HUES48 (cell line): ENCODE measurements around the gene SPRR2A.
"Not testable (repeated sequence)": the region's sequence is repeated elsewhere in the genome, so short reads cannot be mapped to it uniquely, and the experiment has no call there.

ENCODE experiments used
- H3K27ac ChIP-seq: one replicate; pipeline ENCODE4 v1.7.0; 2013; ENCODE audit warnings: low read depth, low read length, inconsistent platforms
- H3K27me3 ChIP-seq: 2 replicates; pipeline ENCODE4 v1.6.1; 2013; ENCODE audit warnings: mild to moderate bottlenecking, low read length; ENCODE audit not compliant: control insufficient read depth, insufficient read depth
- H3K36me3 ChIP-seq: 2 replicates; pipeline ENCODE4 v1.6.1; 2013; ENCODE audit warnings: low read length; ENCODE audit not compliant: control insufficient read depth, insufficient read depth
- H3K4me1 ChIP-seq: 2 replicates; pipeline ENCODE4 v1.6.1; 2013; ENCODE audit warnings: mild to moderate bottlenecking, low read length; ENCODE audit not compliant: control insufficient read depth, insufficient read depth
- H3K4me3 ChIP-seq: 2 replicates; pipeline ENCODE4 v1.5.1; 2013; ENCODE audit warnings: mild to moderate bottlenecking, low read depth, low read length
- H3K9ac ChIP-seq: 2 replicates; pipeline ENCODE4 v1.6.1; 2013; ENCODE audit warnings: mild to moderate bottlenecking, low read depth, low read length, moderate library complexity
- H3K9me3 ChIP-seq: 2 replicates; pipeline ENCODE4 v1.6.1; 2013; ENCODE audit warnings: low read length; ENCODE audit not compliant: control insufficient read depth, insufficient read depth

The SPRR2A gene

DNA sequence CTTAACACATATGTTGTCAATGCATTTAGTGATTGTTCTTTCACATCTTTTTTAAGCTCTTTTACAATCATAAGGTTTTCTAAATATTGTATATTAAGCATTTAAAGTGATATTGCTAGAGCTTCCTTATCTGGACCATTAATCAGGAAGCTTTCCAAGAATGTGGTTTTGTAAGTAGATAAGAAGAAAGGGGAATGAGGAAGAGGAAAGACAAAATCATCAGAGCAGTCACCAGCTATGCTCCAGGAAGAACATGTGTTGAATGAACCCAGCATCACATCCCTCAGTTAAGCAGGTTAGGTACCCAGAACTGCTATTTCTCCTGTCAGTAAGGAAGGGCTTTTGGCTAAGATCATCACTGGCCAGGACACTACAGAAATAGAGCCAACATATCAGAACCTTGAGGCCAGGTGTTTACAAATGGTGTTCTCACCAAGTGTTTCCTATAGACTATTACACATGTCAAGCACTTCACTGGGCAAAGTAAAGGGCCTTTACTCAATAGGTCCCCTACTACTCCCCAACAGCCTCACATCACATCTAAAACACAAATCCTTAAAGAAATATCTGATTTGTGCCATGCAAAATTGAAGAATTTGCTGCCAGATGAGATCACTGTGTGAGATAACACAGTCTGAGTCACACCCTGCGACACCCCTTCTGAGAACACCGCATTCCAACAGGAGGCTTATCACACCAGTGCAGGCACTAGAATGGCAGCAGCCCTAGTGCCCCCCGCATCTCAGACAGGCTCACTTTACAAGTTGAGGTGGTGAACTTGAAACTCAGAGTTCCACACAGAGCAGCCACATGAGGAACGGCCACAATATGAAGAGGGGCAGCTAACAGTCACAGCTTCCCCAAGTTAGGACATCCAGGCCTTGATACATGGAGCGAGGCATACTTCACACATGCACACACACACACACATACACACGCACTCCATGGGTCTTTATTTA is 1.8 kb upstream of the SPRR2A start:
- H3K9ac ChIP-seq: no peak overlapping the region
- H3K27ac ChIP-seq: no peak overlapping the region
- no peaks in the 10 kb centered on the region for H3K4me1 ChIP-seq
- H3K36me3 ChIP-seq: no peaks in the 10 kb centered on the region
- H3K4me3 ChIP-seq: no peak overlapping the region
- H3K27me3 ChIP-seq: no peaks in the 10 kb centered on the region
- H3K9me3 ChIP-seq: no peaks in the 10 kb centered on the region

DNA sequence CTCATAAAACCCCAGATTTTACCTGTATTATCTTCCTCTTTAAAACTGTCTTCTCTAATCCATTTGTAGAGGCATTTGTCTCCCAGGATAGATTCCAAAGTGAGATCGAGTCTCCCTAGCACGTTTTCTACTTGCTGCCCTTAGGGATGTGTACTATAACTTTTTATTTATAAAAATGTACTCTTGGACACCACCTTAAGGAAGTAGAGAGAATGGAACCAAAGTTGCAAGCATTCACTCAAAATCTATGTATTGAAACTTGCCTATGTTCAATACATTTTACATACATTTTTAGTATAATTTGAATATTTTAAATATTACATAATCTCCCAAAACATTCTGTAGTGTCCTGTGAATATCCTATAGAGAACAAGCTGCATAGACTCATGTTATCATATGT is 842 bp upstream of the SPRR2A start:
- no peak overlapping the region for H3K9ac ChIP-seq
- H3K4me1 ChIP-seq: no peaks in the 10 kb centered on the region
- H3K9me3 ChIP-seq: no peaks in the 10 kb centered on the region

DNA sequence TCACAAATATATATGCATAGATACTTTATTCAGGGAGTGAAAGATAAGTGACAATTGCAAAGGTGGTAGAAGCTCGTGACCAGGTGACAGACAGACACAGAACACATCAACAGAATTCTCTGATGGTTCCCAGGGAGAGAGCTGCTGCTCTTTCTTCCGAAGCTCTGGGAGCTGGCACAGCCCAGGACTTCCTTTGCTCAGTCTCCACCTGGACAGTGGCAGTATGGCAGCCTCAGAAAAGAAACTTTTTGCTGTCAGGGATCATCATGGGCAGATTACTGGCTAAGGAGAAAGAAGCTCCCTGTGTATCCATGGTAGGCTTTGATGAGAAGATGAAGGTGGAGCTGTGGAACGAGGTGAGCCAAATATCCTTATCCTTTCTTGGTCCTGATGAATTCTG is 1.2 kb downstream of the SPRR2A start:
- H3K36me3 ChIP-seq, H3K27me3 ChIP-seq, H3K27ac ChIP-seq, H3K4me1 ChIP-seq, H3K9me3 ChIP-seq, H3K9ac ChIP-seq, H3K4me3 ChIP-seq: not testable (repeated sequence)

More for the DNA sequence above, 842 bp upstream of the SPRR2A start:
- Histone ChIP-seq H3K27ac (no peak overlapping the region), H3K27me3 (no peaks in the 10 kb centered on the region), H3K36me3 (no peaks in the 10 kb centered on the region), H3K4me3 (no peak overlapping the region)

DNA sequence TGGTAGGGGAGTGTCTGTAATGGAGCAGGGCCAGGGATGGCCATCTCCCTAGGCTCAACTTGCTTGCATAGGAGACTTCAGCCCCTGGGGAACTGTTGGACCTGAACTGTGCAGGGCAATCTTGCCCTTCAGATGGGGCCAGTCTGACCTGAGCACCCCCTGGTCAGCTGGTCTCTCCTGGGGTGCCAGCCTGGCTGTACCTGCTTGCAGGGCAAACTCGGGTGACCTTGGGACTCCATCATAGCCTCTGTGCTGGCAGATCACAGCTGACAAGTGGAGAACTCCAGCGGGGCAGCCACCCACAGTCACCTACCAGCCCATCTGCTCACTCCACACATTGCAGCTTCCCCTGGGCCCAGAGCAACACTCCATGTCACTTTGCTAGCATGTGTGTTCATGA is 8.1 kb downstream of the SPRR2A start:
- Histone ChIP-seq H3K27ac (no peak overlapping the region), H3K27me3 (no peaks in the 10 kb centered on the region), H3K9ac (no peak overlapping the region), H3K4me1 (no peaks in the 10 kb centered on the region), H3K9me3 (no peaks in the 10 kb centered on the region), H3K4me3 (no peak overlapping the region), H3K36me3 (no peaks in the 10 kb centered on the region)

DNA sequence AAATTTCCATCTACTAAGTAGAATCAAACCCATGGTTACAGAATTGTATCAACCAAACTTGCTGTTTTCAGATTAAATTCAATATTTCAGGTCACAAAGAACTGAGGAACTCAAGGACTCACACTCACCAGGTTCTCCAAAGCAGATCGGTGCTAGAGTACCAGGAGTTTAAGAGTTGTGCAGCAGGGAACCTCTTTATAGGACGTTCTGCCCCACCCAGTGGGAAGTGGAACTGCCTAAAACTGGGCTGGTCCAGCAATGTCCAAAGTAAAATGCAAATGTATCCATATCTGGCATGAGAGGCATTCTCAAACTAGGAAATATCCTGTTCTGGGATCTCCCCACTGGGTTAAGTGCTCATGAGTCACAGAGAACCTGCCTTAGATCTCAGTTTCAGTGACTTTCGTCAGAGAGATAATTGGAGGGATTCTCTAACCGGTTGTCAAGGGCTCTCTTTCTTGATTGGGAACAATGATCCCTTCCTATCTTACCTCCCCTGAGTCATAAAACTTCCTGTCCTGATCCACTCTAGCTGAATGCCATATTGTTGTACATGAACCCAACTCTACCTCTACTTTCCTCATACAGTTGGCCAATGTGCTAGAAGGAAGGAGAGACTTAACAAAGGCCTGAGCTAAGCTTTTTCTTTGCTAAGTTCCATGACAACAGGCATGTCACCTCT is 16.2 kb downstream of the SPRR2A start, which contains the start of gene SPRR2D:
Gene SPRR2D (minus strand): TSS at position 171 of the 682 bp plus-strand sequence. CDS start 774 bp downstream, outside the sequence.
- Histone ChIP-seq H3K9ac (no peak within 1 kb of the TSS), H3K4me3 (no peak within 1 kb of the TSS), H3K4me1 (no peaks in the 10 kb centered on the region), H3K36me3 (no peaks in the 10 kb centered on the region), H3K27ac (no peak within 1 kb of the TSS), H3K27me3 (no peaks in the 10 kb centered on the region), H3K9me3 (no peaks in the 10 kb centered on the region)

DNA sequence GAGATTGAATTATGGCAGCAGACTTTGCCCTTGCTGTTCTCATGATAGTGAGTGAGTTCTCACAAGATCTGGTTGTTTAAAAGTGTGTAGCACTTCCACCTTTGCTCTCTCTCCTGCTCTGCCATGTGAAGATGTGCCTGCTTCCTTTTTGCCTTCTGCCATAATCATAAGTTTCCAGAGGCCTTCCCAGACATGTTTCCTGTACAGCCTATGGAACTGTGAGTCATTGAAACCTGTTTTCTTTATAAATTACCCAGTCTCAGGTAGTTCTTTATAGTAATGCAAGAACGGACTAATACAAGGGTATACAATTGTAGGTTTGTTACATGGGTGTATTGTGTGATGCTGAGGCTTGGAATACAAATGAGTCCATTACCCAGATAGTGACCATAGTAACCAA is 22.1 kb downstream of the SPRR2A start:
- no peak overlapping the region for H3K4me3 ChIP-seq
- H3K27me3 ChIP-seq: no peaks in the 10 kb centered on the region
- no peak overlapping the region for H3K9ac ChIP-seq
- H3K4me1 ChIP-seq: peaks cover 3% of the 10 kb centered on the region; the same call in 1 of the 2 replicates
- H3K36me3 ChIP-seq: no peaks in the 10 kb centered on the region
- no peak overlapping the region for H3K27ac ChIP-seq
- H3K9me3 ChIP-seq: no peaks in the 10 kb centered on the region

DNA sequence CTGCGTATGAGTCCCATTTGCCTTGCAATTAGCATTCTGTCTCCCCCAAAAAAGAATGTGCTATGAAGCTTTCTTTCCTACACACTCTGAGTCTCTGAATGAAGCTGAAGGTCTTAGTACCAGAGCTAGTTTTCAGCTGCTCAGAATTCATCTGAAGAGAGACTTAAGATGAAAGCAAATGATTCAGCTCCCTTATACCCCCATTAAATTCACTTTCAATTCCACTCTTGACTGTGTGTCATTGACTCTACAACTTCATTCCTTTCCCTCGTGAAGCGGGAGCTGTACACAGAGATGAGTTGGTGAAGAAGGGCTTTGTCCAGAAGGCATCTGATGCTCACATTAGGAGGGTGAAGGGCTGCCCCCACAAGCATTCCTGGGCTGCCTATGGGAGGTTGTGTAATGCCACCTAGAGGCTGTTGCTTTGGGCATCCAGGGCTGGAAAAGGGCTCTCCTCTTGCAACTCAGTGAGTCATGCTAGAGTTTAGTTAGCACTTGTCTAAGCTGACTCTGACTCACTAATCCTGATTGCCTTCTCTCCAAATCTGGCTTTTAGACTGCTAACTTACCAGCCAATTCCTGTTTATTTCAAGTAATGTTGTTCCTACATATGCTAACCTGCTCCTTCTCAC is 24.5 kb downstream of the SPRR2A start:
- peaks cover 3% of the 10 kb centered on the region; the same call in 1 of the 2 replicates for H3K4me1 ChIP-seq
- no peaks in the 10 kb centered on the region for H3K27me3 ChIP-seq
- no peak overlapping the region for H3K4me3 ChIP-seq
- H3K9me3 ChIP-seq: no peaks in the 10 kb centered on the region
- H3K36me3 ChIP-seq: no peaks in the 10 kb centered on the region
- H3K27ac ChIP-seq: no peak overlapping the region
- no peak overlapping the region for H3K9ac ChIP-seq

DNA sequence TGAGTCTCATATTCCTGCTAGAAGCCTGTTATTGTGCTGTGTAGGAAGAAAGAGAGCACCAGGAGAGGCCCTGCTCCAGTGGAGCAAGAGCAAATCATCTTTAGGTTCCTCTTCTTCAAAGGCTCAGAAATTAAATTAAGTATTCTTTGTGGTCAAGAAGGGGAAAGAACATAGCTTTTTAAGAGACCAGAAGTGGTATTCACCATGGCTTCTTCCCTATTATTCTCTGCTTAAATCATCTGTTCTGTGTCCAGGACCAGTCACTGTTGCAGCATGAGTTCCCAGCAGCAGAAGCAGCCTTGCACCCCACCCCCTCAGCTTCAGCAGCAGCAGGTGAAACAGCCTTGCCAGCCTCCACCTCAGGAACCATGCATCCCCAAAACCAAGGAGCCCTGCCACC is 25.2 kb downstream of the SPRR2A start:
- H3K27me3 ChIP-seq: no peaks in the 10 kb centered on the region
- no peak overlapping the region for H3K9ac ChIP-seq
- H3K4me3 ChIP-seq: no peak overlapping the region
- no peaks in the 10 kb centered on the region for H3K36me3 ChIP-seq
- no peaks in the 10 kb centered on the region for H3K9me3 ChIP-seq
- H3K27ac ChIP-seq: no peak overlapping the region
- peaks cover 3% of the 10 kb centered on the region; the same call in 1 of the 2 replicates for H3K4me1 ChIP-seq

DNA sequence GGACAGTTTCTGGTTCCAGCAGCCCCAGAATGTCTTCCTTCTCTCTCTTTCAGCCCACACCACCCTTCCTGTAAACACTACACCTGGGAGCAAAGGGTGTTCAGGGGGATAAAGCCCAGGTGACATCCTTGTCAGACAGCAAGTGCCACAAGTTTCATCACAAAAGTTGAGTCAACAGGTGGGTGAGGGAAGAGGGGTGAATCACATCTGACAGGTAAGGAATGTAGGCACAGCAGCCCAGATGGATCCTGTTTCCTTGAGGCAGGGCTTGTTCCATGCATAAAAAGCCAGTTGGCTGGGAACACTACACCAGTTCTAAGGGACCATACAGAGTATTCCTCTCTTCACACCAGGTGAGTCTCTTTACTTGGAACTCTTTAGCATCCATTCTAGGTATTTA is 26.4 kb downstream of the SPRR2A start, which contains the start of gene SPRR1B:
Gene SPRR1B (plus strand): TSS at position 309 of the 400 bp plus-strand sequence. CDS start 1,143 bp downstream, outside the sequence.
- H3K9me3 ChIP-seq: no peaks in the 10 kb centered on the region
- no peak within 1 kb of the TSS for H3K27ac ChIP-seq
- H3K4me3 ChIP-seq: no peak within 1 kb of the TSS
- peaks cover 3% of the 10 kb centered on the region; the same call in 1 of the 2 replicates for H3K4me1 ChIP-seq
- H3K9ac ChIP-seq: no peak within 1 kb of the TSS
- H3K27me3 ChIP-seq: no peaks in the 10 kb centered on the region
- H3K36me3 ChIP-seq: no peaks in the 10 kb centered on the region

DNA sequence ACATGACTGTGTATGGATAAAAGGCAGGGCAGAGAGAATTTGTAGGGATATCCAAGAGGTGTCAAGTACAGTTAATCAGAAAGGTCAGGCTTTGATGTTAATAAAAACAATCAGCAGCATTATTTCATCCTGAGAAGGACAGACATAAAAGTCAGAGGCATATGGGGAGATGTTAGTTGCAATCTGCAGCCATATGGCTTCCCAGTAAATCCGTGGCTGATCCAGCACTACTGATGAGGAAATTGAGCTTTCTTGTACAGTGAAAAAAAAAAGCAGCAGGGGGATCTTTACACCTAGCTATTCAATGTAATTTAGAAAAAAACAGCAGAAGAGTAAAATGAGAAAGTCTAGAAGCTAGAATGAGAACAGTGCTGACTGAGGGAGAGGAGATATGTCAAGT is 28.5 kb downstream of the SPRR2A start:
- Histone ChIP-seq H3K4me1 (peaks cover 3% of the 10 kb centered on the region; the same call in 1 of the 2 replicates), H3K27me3 (no peaks in the 10 kb centered on the region), H3K27ac (no peak overlapping the region), H3K9ac (no peak overlapping the region), H3K9me3 (no peaks in the 10 kb centered on the region), H3K4me3 (no peak overlapping the region), H3K36me3 (no peaks in the 10 kb centered on the region)
